Measurements from ENCODE around the gene TMEM150A. TPM values are rescaled to one million over a fixed set of nuclear protein-coding genes. Genes with fewer than 3 reads are reported as not detected.

The TMEM150A gene
- total and polyA plus RNA-seq, 2 of the 13 experiments (the other 11 are each of a cell fraction or from before 2014, with no cell fraction given): 30.1 to 70.4 TPM

GRCh38 chr2:85605406-85606115, 3.1 kb upstream of the TMEM150A start (continued):
- no peak for TF ChIP-seq IKZF5 (CRISPR knock-in tag; IDR thresholded peaks at IDR 0.05)
- TF ChIP-seq REPIN1 (CRISPR knock-in tag; IDR thresholded peaks at IDR 0.05; ENCODE audit: borderline replicate concordance, low read depth): no peak
- TF ChIP-seq KLF16 (CRISPR knock-in tag; IDR thresholded peaks at IDR 0.05): 0 out of 4 replicates have a peak, but pooled peaks of 1 of the 2 experiments have one; percentile 43
- 0 out of 2 replicates have a peak, but pooled peaks have one; percentile 31 for TF ChIP-seq ZNF431 (CRISPR knock-in tag; IDR thresholded peaks at IDR 0.05; ENCODE audit: borderline replicate concordance, low read depth)
- no peak for TF ChIP-seq ZNF674 (CRISPR knock-in tag; IDR thresholded peaks at IDR 0.05; ENCODE audit: low read depth)
- peak; percentile 64 for TF ChIP-seq TEAD3 (CRISPR knock-in tag; optimal IDR thresholded peaks at IDR 0.05; ENCODE audit: borderline replicate concordance)
- no peak for TF ChIP-seq CBFB (CRISPR knock-in tag; IDR thresholded peaks at IDR 0.05)
- no peak for TF ChIP-seq LCORL (IDR thresholded peaks at IDR 0.05)
- peak; percentile 51; the same call in 1 of the 2 replicates for TF ChIP-seq LCORL (CRISPR knock-in tag; IDR thresholded peaks at IDR 0.05)
- no peak for TF ChIP-seq FOXA1 (IDR thresholded peaks at IDR 0.05)
- peak; percentile 69 for TF ChIP-seq FOXA1 (CRISPR knock-in tag; IDR thresholded peaks at IDR 0.05)
- no peak for TF ChIP-seq ARHGAP35 (CRISPR knock-in tag; IDR thresholded peaks at IDR 0.05; ENCODE audit: borderline replicate concordance)
- TF ChIP-seq MIER3 (CRISPR knock-in tag; IDR thresholded peaks at IDR 0.05; ENCODE audit: borderline replicate concordance): no peak
- TF ChIP-seq SIN3A (IDR thresholded peaks at IDR 0.05; ENCODE audit: borderline replicate concordance, low read depth, low read length): 0 out of 2 replicates have a peak, but pooled peaks have one; percentile 29
- no peak for TF ChIP-seq ESRRA (CRISPR knock-in tag; IDR thresholded peaks at IDR 0.05; ENCODE audit: low read depth)
- no peak for TF ChIP-seq KLF12 (CRISPR knock-in tag; IDR thresholded peaks at IDR 0.05; ENCODE audit: borderline replicate concordance)
- 0 out of 2 replicates have a peak, but pooled peaks have one; percentile 22 for TF ChIP-seq TFE3 (CRISPR knock-in tag; IDR thresholded peaks at IDR 0.05)
- no peak for TF ChIP-seq ZEB1 (IDR thresholded peaks at IDR 0.05; ENCODE audit: insufficient replicate concordance, low read depth)
- TF ChIP-seq PITX1 (CRISPR knock-in tag; IDR thresholded peaks at IDR 0.05): no peak
- peak; percentile 52 for TF ChIP-seq POLR2G (IDR thresholded peaks at IDR 0.05; ENCODE audit: low read depth, low read length)
- TF ChIP-seq HIVEP1 (CRISPR knock-in tag; IDR thresholded peaks at IDR 0.05): no peak
- TF ChIP-seq ZNF878 (CRISPR knock-in tag; IDR thresholded peaks at IDR 0.05): 0 out of 2 replicates have a peak, but pooled peaks have one; percentile 25
- TF ChIP-seq PBX2 (CRISPR knock-in tag; IDR thresholded peaks at IDR 0.05): no peak
- no peak for TF ChIP-seq ZNF10 (CRISPR knock-in tag; IDR thresholded peaks at IDR 0.05; ENCODE audit: borderline replicate concordance, low read depth)
- TF ChIP-seq TSC22D2 (CRISPR knock-in tag; IDR thresholded peaks at IDR 0.05; ENCODE audit: borderline replicate concordance): no peak
